MV-4-11 (cell line): ENCODE results near the gene FIGN.

Source experiments
- DNase-seq: peaks from one replicate; lab custom pipeline; 2025; lab: John Stamatoyannopoulos, UW

The FIGN gene

DNA sequence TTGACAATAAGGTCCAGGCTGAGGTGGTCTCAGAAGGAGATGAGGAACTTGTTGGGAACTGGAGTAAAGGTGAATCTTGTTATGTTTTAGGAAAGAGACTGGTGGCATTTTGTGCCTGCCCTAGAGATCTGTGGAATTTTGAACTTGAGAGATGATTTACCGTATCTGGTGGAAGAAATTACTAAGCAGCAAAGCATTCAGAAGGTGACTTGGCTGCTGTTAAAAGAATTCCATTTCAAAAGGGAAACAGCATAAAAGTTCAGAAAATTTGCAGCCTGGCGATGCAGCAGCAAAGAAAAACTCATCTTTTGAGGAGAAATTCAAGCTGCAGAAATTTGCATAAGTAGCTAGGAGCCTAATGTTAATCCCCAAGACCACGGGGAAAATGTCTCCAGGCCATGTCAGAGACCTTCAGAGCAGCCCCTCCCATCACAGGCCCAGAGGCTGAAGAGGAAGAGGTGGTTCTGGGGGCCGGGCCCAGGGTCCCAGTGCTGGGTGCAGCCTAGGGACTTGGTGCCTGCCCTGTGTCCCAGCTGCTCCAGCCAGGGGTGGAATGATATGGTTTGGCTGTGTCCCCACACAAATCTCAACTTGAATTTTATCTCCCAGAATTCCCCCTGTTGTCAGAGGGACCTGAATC is 73.5 kb downstream of the FIGN start:
- DNase-seq: no peak

GRCh38 chr2:163659224-163659623 is 76.6 kb downstream of the FIGN start:
- DNase-seq: no peak

GRCh38 chr2:163658556-163658955 is 77.3 kb downstream of the FIGN start:
- no peak for DNase-seq

DNA sequence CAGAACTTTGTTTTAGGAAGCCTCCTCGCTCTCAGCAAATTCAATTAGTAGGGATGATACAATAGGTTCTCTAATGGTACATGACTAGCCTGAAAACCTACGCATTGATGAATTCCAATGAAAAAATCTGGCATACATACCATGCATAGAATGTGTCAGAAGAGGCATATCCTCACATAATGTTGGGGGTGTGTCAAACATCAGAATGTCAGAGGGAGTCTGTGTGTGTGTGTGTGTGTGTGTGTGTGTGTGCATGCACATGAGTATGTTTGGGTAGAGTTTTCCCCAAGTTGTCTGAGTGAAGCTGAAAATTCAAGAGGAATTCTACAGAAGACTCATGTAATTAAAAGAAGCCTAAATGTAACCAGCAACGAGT is 78.5 kb downstream of the FIGN start:
- no peak for DNase-seq

DNA sequence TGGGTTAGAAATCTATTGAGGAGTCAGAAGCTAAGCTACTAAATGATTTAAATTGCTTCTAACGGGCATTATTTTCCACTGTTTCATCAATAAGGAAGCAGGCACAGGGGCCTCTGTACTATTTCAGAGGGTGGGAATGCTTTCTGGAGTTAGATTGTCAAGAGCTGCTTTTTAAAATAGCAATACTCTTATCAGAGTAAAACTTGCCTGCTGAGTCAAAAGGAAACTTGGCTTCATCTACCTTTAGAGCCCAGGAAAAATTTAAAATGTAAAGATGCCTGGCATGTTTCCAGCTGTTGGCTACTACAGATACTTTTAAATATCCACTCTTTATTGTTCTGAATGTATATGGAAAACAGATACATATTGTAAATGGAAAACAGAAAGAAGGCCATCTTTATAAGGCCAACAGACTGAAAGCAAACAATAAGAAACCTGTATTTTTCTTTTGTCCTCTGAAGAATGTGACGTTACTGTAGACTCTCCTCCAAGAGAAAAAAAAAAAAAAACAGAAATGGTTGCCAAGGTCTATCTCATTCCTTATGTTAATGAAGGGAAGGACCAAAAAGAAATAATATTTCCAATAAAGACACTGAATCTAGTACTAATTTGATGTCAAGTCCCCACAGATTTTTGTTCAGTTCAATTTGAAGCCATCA is 79.1 kb downstream of the FIGN start:
- DNase-seq: no peak

GRCh38 chr2:163655667-163656066 is 80.1 kb downstream of the FIGN start:
- DNase-seq: no peak

DNA sequence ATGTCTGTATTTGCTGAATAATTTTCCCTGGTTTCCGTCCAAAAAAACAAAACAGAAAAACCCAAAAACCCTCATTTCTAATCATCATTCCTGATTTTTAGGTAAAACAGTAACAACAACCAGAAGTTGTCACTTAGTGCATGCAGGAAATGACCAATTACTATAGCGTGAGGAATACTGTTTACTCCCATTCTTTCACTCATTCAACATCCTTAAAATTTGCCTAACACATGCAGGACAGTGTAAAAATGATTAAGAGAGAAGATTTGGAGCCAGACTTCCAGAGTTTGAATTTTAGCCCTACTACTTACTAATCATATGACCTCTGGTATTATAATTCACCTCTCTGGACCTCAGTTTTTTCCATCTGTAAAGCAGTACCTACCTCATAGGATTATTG is 83.1 kb downstream of the FIGN start:
- DNase-seq: no peak

DNA sequence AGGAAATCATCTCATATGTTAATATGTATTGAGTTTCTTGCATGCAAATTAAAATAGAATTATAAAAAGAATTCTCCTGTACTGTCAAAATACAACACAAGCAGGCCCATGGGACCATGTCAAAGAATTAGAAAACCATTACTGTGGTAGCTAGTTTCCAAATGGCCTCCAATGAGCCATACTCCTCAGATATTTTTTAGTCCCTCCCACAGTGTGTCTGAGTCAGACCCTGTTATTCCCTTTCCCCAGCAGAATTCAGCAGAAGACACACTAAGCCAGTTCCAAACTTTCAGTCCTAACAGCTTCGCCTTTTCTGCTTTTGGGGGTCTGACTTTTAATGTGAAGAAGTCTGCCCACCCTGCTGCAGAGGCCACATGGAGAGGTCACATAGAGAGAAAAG is 86.7 kb downstream of the FIGN start:
- no peak for DNase-seq

GRCh38 chr2:163647300-163647699 is 88.5 kb downstream of the FIGN start:
- DNase-seq: no peak

DNA sequence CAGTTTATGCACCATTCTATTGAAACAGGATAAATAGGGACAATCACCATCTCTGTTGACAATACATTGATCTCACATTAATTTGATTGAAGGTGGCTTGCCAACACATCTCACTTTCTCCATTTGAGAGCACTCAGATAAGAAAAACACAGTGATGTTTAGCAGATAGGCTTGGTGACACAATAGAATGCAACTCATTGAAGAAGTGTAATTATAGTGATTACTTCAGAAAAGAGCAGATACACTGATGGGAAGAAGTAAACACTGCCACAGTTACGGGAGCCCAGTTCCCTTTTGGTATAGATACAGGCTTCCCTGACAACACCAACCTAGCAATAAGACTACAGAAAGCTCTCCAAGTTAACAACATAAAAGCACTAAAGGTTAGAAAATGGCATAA is 89.1 kb downstream of the FIGN start:
- no peak for DNase-seq

GRCh38 chr2:163644238-163644637 is 91.6 kb downstream of the FIGN start:
- no peak for DNase-seq

- DNase-seq: no peak
Measured at GRCh38 chr2:163641986-163642385, 93.8 kb downstream of the FIGN start.

DNA sequence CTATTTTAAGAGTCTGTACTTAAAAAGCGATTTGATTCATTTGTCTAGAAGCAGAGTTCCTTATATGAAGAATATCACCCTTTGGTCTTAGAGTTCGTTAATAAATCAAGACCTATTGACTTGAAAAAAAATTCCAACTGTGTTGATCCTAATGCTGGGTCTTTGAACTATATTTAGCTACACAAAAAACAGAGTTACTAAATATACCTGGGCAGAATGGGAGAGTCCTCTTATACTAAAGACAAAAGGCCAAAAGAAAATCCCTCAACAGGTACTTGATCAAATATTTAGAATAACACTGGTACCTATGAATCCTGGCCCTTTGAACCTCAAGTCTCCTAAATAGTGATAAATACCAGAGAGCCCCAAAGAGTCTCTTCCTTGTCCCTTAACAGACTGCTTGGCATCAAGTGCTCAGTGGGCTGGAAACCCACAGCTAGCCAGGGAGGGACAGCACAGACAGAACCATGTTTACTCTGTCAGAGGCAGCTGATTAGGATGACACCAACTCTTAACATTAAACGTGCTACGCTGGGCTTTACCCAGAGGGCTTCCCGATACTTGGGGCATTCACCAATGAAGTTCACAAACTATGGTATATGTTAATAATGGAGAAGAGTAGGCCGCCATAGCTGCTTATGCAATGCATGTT is 95.1 kb downstream of the FIGN start:
- no peak for DNase-seq

- no peak for DNase-seq
Measured at GRCh38 chr2:163637871-163638270, 97.9 kb downstream of the FIGN start.

DNA sequence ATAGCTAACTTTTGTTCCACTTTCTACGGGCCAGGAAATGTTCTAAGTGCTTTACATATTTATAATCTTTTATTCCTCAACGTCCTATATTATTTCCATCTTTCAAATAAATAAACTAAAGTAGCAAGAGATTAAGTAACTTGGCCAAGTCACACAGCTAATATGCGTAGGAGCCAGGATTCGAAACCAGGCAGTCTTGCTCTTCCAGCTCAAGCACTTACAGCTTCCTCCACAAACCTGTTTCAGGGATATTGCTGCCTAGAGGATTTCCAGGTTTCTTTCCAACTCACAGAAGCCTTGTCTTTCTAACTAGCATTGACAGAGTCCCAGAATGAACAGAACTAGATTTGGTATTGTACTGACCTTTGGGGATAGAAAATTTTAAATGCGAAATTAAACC is 102.5 kb downstream of the FIGN start:
- DNase-seq: no peak

GRCh38 chr2:163630836-163631235 is 105.0 kb downstream of the FIGN start:
- DNase-seq: no peak

- DNase-seq: no peak
Measured at GRCh38 chr2:163626639-163627109, 109.1 kb downstream of the FIGN start.

- no peak for DNase-seq
Measured at GRCh38 chr2:163626208-163626607, 109.6 kb downstream of the FIGN start.

DNA sequence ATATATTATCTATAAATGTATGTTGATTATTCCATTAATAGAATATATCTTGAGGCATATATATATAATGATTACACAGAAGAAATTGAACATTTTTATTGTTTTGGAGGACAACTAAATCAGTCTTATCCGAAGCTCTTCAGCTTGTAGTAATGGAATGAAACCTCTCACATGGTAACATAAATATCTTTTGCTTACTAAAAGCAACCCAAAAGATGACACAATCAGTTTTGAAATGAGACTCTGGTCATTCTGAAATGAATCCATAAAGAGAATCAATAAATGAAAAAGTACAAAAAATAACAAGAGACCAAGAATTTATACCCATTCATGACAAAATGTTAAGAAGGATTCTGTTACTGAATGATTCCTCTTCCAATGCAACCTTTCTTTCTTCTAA is 110.2 kb downstream of the FIGN start:
- DNase-seq: no peak

DNA sequence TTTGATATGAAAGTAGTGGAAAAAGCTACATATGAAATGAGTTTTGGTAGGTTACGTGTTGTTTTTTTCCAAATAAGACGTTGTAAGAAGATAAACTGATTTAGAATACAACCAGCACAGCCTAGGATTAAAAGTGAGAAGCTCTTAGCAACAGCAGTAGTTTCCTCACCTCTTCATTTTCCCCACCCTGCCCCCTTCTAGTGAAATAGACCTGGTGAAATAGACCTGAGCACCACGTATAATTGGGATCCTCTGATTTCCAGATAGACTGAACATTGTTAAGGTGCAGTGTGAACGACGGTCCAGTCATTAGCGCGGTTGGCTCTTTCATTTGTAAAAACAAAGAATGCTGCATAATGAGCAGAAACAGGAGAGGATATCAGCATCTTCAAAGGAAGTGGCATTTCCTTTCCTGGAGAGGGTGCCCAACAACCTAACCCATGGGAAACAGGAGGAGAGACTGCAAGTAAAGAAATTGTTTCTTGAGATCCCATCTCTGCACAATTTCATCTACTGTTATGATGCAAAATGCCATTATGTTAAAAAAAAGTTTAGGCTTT is 114.3 kb downstream of the FIGN start:
- DNase-seq: no peak

- no peak for DNase-seq
Measured at GRCh38 chr2:163617517-163617916, 118.3 kb downstream of the FIGN start.

GRCh38 chr2:163613266-163613731 is 122.5 kb downstream of the FIGN start:
- DNase-seq: no peak

- DNase-seq: no peak
Measured at GRCh38 chr2:163612332-163612731, 123.5 kb downstream of the FIGN start.
